Kidney glomerular epithelial cell (primary cell): ENCODE measurements around the gene ARL14EPL.
A peak's percentile ranks its signal among the peaks of the same experiment; 100 is the strongest.

Experiments
- DNase-seq: peaks from one replicate; lab custom pipeline; 2025; lab: John Stamatoyannopoulos, UW

The ARL14EPL gene

GRCh38 chr5:116032094-116032517 is at the start of gene ARL14EPL:
TSS of gene ARL14EPL (plus strand) at chr5:116032472. CDS start at chr5:116051466, 18,994 bp downstream.
- peak; percentile 82 for DNase-seq

DNA sequence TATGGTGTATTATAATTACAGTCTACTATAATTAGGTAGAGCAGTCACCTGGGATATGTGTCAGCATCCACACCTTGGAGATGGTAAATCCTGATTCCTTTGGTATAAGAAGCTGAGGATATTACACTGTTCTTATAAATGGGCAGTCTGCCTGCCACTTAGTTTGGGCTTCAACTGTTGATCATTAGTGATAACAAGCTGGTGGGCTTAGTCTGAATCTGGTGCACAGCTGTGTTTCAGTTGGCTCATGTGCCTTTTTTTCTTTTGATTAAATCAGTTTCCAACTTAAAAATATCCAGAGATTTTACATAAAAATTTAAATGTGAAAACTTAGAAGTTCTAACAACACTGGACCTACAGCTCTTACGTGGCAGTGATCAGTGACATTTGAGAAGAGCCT is 48.8 kb upstream of the ARL14EPL start:
- DNase-seq, result no peak

DNA sequence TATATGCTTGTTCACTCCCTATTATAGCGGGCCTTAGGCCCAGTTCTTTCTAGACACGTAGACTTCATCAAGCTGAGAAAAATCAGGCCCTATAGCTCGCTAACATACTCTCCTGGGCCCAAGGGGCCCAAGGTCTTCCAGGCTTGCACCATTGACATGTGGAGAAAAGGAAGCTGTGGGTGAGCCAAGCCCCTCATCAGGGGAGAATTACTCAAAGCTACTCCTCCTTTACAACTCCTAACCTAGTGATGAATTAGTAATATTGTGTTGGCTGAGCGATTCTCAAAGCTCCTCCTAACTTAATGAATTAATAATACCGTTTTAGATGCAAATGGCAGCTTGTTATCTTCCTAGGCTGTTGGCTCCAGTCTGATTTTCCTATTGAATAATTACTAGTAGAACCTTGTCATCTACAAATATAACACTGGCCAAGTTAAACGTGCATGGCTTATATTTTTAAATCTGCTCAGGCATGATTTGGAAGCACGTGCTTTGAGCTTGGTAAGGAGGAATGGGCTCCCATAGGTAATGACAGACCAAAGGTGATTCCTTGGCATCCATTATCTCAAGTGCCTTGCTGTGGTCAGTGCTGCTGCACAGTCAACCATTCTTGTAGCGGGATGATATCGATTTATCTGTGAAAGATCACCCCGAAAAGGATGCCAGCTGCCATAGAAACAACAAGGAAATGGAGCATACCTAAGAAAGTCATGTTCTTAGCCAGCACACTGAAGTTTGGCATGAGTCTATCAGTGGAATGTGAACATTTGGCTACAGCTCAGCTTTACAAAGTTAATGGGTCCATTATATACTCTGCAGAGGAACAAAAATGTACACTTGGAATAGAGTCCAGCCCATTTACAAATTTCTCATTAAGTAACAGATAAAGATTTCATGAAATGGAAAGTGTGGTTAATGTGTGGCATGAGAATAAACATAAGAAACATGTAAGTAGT is 46.2 kb upstream of the ARL14EPL start:
- no peak for DNase-seq

- DNase-seq, result no peak
Measured at GRCh38 chr5:115988002-115988401, 44.3 kb upstream of the ARL14EPL start.

- DNase-seq, result no peak
Measured at GRCh38 chr5:115992848-115993350, 39.4 kb upstream of the ARL14EPL start.

DNA sequence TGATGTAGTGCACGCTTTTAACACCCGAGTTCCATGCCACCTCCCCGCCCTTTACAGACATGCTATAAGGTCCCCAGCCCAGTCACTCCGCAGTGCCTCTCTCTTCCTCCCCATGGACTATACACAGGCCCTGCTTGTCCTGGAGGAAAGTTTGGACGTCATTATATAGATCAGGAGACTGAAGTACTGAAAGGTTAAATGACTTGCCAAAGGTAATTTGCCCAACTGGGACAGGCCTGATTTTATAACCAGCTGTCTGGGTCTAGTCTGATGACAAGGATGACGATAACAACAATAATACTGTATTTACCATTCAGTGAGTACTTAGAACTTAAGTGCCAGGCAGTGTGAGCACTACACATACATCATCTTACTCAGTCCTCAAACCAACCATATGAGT is 36.9 kb upstream of the ARL14EPL start:
- no peak for DNase-seq

DNA sequence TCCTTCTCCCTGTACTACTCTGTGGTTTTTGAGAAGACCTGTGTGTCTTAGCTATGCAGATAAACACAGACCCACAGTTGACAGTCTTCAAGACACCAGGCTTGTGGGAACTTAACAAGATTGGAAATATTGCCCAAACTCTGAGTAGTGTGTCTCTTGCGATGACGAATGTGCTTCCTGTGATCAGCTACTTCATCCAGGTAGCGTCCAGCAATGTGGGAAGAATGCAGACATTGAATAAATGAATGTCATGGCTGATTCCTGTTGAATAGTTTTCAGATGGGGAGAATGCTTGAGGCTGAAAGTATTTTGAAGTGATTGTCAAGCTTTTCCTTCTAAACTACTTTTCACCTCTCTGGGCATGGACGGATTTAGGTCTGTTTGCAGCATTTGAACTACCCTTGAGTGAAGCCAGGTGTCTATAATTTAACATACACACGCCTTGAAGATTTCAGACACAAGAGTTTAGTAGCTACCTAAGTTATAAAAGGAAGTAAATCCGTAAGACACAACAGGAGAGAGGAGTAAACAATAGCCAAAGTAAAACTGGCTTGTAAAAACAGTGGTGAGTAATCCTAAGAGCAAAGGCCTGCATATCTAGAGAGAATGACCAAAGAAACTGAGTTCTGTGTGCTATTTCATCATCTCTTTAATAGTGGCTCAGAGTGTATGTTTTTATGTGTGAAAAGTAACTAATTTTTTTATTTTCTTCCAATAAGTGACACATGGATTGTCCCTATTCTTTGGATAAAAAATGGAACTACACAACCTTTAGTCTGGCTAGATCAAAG is 30.0 kb upstream of the ARL14EPL start:
- no peak for DNase-seq

GRCh38 chr5:116004248-116004647 is 28.0 kb upstream of the ARL14EPL start:
- DNase-seq, result no peak

- no peak for DNase-seq
Measured at GRCh38 chr5:116009806-116010205, 22.5 kb upstream of the ARL14EPL start.

DNA sequence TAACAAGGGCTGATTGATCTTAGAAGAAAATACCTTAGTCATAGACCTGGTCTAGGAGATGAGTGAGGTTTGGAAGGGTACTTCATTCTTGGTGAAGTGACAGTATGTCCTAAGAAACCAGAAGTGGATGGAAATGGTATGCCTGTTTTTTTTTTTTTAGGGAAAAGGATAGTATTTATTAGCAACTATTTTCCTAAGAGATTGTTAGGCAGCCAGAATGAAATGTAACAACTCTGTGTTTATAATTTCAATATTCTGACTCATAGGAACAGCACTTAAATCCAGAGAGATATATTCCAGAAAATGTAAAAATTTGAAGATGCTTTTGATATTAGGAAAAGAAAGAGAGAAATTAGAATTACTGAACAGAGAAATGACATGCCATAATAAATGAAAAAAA is 21.2 kb upstream of the ARL14EPL start:
- no peak for DNase-seq

GRCh38 chr5:116013207-116013785 is 19.0 kb upstream of the ARL14EPL start:
- DNase-seq, result no peak

GRCh38 chr5:116013936-116014335 is 18.3 kb upstream of the ARL14EPL start:
- no peak for DNase-seq

DNA sequence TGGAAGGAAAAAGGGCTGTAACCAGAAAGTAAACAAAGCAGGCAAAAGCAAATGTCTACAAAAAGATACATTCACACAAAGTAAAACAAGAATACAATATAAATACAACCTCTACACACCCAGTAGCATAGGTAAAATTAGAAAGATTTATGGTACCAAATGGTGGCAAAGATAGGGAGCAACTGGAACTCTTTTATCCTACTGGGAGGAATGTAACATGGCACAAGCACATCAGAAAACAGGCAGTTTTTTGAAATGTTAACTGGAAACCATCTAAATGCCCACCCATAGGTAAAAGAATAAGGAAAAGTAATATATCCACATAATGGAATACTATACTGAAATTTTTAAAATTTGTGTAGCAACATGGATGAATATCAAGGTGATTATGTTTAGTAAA is 8.7 kb upstream of the ARL14EPL start:
- DNase-seq, result no peak

- no peak for DNase-seq
Measured at GRCh38 chr5:116025866-116026265, 6.4 kb upstream of the ARL14EPL start.

DNA sequence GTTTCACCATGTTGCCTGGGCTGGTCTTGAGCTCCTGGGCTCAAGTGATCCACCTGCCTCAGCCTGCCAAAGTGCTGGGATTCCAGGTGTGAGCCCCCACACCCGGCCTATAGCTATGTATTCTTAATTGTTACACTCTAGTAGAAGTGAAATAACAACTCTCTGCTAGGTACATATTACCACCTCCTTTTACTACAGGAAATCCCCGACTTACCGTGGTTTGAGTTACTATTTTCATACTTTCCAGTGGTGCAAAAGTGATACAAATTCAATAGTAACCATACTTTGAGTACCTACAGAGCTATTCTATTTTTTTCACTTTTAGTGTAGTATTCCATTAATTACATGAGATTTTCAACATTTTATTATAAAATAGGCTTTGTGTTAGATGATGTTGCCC is 719 bp downstream of the ARL14EPL start:
- no peak for DNase-seq

DNA sequence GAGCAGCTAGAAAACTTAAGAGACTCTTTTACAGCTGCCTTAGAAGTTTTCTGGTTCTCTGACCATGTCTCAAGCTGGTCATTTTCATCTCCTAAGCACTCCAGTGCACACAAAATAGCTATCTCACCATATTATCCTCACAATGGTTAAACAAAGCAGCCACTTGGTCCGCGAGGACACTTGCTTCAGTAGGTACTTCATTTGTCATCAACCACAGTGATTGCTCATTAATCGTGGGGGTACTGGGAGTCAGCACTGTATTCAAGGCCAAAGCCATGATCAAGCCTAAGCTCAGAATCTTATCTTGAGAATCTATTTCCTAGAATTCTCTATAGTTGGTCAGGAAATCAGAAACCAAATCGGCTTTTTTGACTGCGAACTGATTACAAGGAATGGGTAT is 2.9 kb downstream of the ARL14EPL start:
- peak; percentile 64 for DNase-seq

DNA sequence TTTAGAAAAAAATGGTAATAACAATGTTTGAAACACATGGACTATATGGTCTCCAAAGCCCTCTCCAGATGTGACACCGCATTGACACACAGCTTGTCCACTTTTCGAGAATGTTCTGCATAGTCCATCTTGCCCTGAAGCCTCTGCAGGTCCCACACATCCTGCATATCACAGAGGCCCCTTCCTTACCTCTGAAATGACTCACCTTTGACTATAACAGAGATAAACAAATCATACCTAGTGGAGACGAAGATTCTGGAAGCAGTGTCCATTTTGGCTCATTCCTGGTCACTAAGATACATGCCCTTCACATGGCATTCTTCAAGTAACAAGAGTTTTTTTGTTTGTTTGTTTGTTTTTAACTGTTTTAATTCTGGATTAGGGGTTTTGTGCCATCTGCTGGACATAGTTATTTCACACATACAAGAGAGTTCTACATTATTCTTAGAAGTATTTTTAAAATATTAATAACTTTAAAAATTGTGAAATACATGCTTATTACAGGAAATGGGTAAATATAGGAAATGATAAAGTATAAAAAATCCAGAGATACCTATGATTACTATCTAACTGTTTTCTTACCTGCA is 5.1 kb downstream of the ARL14EPL start:
- DNase-seq, result no peak

- DNase-seq, result no peak
Measured at GRCh38 chr5:116038817-116039216, 6.5 kb downstream of the ARL14EPL start.

DNA sequence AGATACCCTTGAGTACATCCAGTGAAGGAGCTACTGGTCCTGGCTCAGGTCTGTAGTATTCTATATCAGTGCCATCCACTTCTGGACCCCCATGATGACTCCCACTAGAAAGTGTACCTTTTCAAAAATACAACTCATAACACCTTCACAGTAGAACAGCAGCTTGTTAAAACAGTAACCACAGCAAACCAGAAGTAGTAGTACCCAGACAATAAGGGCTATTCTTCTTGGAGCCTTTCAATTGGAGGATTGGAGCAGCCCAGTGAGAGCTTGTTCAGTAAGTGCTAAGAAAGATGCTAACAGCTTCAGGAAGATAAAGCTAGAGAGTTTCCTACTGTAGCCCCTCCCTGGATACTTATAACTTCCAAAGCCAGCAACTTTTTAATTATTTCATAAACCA is 10.1 kb downstream of the ARL14EPL start:
- no peak for DNase-seq

DNA sequence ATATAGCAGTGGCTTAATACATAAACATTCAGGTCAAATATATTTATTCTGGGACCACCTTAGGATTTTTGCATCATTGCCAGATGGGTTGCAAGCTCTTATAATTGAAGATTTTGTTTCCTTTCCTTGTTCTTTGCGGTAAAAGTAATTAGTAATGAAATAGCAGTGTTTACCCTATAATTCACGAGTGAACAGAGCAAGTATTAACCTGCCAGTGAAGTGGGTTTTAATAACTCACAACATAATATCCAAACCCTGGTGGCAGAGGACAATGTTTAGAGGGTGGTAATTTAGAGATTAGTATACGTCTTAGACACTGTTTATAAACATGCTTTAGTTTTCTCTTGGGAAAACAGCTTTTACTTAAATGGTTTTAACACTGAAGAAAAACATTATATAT is 11.8 kb downstream of the ARL14EPL start:
- DNase-seq, result no peak

DNA sequence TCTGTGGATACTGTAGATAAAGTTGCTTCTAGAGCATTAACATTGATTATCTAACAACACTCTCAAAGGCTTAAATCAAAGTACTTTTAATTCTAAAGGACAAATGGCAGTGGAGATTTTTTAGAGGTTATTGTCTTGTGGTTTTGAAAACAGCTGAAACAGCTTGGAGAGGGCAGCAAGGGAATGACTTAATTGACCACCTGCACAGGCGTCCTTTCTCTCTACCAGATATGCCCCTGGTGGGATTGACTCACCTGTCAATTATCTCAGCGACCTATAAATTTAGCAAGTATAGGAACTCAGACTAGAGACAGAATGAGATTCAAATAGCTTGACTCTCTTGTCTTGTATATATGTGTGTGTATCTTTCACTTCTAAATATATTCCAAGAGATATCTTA is 13.5 kb downstream of the ARL14EPL start:
- no peak for DNase-seq

- no peak for DNase-seq
Measured at GRCh38 chr5:116046261-116046660, 14.0 kb downstream of the ARL14EPL start.
